PC-9 (cell line): ENCODE results near the gene SLC2A2. TPM values are rescaled to one million over a fixed set of nuclear protein-coding genes. Genes with fewer than 3 reads are reported as not detected.
A peak's percentile ranks its signal among the peaks of the same experiment; 100 is the strongest.

Experiments used
- BruUV-seq: library from RNA; stranded (reverse); fragments of 400-500 nt; replicated peaks from 2 replicates; lab custom pipeline; 2021; lab: Mats Ljungman, UMichigan
- CTCF ChIA-PET: fragments of 300-600 bp; sonication (Branson Sonifier 250); formaldehyde crosslinking; loops from one replicate; lab custom pipeline; 2022; ENCODE audit warnings: antibody characterized with exemption; lab: Charles Lee
- POLR2A ChIA-PET: fragments of 300-600 bp; sonication (Branson Sonifier 250); formaldehyde crosslinking; loops from one replicate; lab custom pipeline; 2022; ENCODE audit warnings: antibody characterized with exemption; ENCODE audit not compliant: unreplicated experiment; lab: Charles Lee
- DNase-seq, 2 experiments: peaks; one replicate each; pipeline versions ENCODE4 v3.0.0 to v3.0.0-alpha.2; 2015 to 2022; ENCODE audit warnings: mixed read lengths in 1 of 2
- H2AFZ ChIP-seq: fragments of 200-600 bp; sonication (generic); 2 replicates; pipeline ENCODE4 v1.8.1; 2017; ENCODE audit warnings: antibody characterized with exemption
- H3F3A ChIP-seq: fragments of 200-600 bp; sonication (generic); 2 replicates; pipeline ENCODE4 v1.8.1; 2017; ENCODE audit warnings: antibody characterized with exemption, mild to moderate bottlenecking, low read depth; ENCODE audit not compliant: insufficient read depth
- H3K27ac ChIP-seq: fragments of 200-600 bp; sonication (generic); 2 replicates; pipeline ENCODE4 v1.6.1; 2016; ENCODE audit warnings: mixed run types
- H3K27me3 ChIP-seq: fragments of 200-600 bp; sonication (generic); 2 replicates; pipeline ENCODE4 v1.6.1; 2016; ENCODE audit warnings: low read depth, mixed run types; ENCODE audit not compliant: insufficient read depth
- H3K36me3 ChIP-seq: fragments of 200-600 bp; sonication (generic); 2 replicates; pipeline ENCODE4 v1.6.1; 2016; ENCODE audit warnings: low read depth, mixed run types
- H3K4me1 ChIP-seq: fragments of 200-600 bp; sonication (generic); replicated peaks from 2 replicates; pipeline ENCODE4 v1.6.1; 2016; ENCODE audit warnings: mixed run types; ENCODE audit not compliant: insufficient read depth
- H3K4me2 ChIP-seq: fragments of 200-600 bp; sonication (generic); 2 replicates; pipeline ENCODE4 v1.6.1; 2017; ENCODE audit warnings: mixed run types
- H3K4me3 ChIP-seq: fragments of 200-600 bp; sonication (generic); 2 replicates; pipeline ENCODE4 v1.6.1; 2016; ENCODE audit warnings: mixed run types
- H3K79me2 ChIP-seq: fragments of 200-600 bp; sonication (generic); 2 replicates; pipeline ENCODE4 v1.6.1; 2017; ENCODE audit warnings: low read depth, mixed run types
- H3K9me2 ChIP-seq: fragments of 200-600 bp; sonication (generic); 2 replicates; pipeline ENCODE4 v1.8.1; 2017; ENCODE audit warnings: mild to moderate bottlenecking; ENCODE audit not compliant: insufficient read depth
- H3K9me3 ChIP-seq: fragments of 200-600 bp; sonication (generic); 2 replicates; pipeline ENCODE4 v1.8.1; 2016; ENCODE audit warnings: low read depth; ENCODE audit not compliant: insufficient read depth
- H4K20me1 ChIP-seq: fragments of 200-600 bp; sonication (generic); 2 replicates; pipeline ENCODE4 v1.8.1; 2017; ENCODE audit not compliant: insufficient read depth
- EZH2 ChIP-seq: fragments of 200-600 bp; sonication (generic); IDR thresholded peaks from 2 replicates; pipeline ENCODE4 v1.8.0; 2017; ENCODE audit warnings: antibody characterized with exemption, low read depth
- intact Hi-C: fragments of 100-400 bp; cut with micrococcal nuclease; formaldehyde crosslinking; loops from one replicate; pipeline ENCODE4 v1.10.0; 2022; ENCODE audit not compliant: unreplicated experiment
- total RNA-seq: library from RNA; stranded (reverse); gene quantifications from 2 replicates; pipeline ENCODE4 v1.2.3, GENCODE V29; 2021
- TF ChIP-seq, protein P1 (sequence below): fragments of 200-600 bp; sonication (generic); conservative IDR thresholded peaks from 2 replicates; pipeline ENCODE4 v1.6.1; 2017; ENCODE audit warnings: mixed run types, antibody characterized with exemption, mild to moderate bottlenecking, moderate library complexity

The SLC2A2 gene
- total RNA-seq, 1 experiment from 2014 or later: not detected

DNA sequence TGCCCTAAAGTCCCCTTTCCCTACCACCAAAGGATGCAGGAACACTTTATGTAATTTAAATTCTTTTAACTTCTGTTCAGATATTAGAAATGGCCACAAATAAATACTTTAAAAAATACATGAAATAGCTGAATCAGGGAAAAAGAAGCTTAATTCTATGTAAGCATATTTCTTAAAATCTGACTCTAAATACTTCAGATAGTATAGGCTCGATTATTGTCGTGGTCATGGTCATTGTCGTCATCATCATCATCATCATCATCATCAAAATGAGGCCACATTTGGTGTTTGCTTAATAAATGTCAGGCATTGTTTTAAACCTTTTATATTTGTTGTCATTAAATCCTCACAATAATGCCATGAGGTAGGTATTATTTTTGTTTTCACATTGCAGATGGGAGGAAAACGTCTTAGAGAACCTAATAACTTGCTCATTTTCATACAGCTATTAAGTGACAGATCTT, 14.6 kb downstream of the SLC2A2 start:
- Histone ChIP-seq H3F3A (no peaks in the 10 kb centered on the region), H3K27ac (no peak overlapping the region), H3K36me3 (no peaks in the 10 kb centered on the region), H3K79me2 (no peaks in the 10 kb centered on the region), H4K20me1 (no peaks in the 10 kb centered on the region), H3K9me2 (no peaks in the 10 kb centered on the region; the same call in 1 of the 2 replicates), H3K4me2 (no peak overlapping the region), H3K4me1 (no peaks in the 10 kb centered on the region), H3K27me3 (no peaks in the 10 kb centered on the region), H3K9me3 (no peaks in the 10 kb centered on the region), H3K4me3 (no peak overlapping the region), H2AFZ (no peak overlapping the region)
- TF ChIP-seq EZH2: no peak
- TF ChIP-seq, protein P1, sequence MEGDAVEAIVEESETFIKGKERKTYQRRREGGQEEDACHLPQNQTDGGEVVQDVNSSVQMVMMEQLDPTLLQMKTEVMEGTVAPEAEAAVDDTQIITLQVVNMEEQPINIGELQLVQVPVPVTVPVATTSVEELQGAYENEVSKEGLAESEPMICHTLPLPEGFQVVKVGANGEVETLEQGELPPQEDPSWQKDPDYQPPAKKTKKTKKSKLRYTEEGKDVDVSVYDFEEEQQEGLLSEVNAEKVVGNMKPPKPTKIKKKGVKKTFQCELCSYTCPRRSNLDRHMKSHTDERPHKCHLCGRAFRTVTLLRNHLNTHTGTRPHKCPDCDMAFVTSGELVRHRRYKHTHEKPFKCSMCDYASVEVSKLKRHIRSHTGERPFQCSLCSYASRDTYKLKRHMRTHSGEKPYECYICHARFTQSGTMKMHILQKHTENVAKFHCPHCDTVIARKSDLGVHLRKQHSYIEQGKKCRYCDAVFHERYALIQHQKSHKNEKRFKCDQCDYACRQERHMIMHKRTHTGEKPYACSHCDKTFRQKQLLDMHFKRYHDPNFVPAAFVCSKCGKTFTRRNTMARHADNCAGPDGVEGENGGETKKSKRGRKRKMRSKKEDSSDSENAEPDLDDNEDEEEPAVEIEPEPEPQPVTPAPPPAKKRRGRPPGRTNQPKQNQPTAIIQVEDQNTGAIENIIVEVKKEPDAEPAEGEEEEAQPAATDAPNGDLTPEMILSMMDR: no peak
- BruUV-seq: no TSS peak
- no peak for DNase-seq
- ChIA-PET CTCF (no interaction called here), POLR2A (no interaction called here)
- intact Hi-C loops: no loop called here

DNA sequence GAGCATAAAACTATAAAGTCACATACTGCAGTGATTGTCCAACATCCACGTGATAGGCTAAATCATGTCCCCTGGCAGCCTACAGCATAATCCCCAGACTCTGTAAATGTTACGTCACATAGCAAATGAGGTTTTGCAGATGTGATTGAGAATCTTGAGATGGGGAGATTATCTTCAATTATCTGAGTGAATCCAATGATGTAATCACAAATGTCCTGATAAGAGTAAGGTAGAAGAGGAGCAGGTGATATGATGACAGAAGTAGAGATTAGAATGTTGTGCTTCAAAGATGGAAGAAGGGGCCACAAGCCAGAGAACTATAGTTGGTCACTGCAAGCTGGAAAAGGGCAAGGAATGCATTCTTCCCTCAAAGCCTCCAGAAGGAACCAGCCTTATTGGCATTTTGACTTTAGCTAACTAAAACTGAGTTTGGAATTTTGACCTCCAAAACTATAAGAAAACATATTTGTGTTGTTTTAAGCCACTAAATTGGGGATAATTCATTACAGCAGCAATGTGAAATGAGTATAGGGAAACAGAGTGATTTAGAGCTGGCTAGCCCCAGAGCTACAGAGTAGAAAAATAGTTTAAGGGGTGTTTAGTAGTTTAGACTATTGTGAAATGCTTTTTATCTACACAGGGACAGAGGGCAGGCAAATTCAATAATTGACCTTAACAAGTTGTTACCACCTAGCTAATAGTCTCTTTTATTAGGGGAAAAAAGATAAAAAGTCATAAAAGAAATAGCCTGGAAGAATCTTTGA, 15.2 kb downstream of the SLC2A2 start:
- H3K9me3 ChIP-seq: no peaks in the 10 kb centered on the region; the same call in 1 of the 2 replicates
- H3K27me3 ChIP-seq: no peaks in the 10 kb centered on the region
- DNase-seq: no peak
- POLR2A ChIA-PET: no interaction called here
- H3K79me2 ChIP-seq: no peaks in the 10 kb centered on the region
- no peaks in the 10 kb centered on the region for H3K4me1 ChIP-seq
- no peaks in the 10 kb centered on the region; the same call in 1 of the 2 replicates for H3K9me2 ChIP-seq
- CTCF ChIA-PET: no interaction called here
- no peak overlapping the region for H3K4me3 ChIP-seq
- H3K27ac ChIP-seq: no peak overlapping the region
- H3F3A ChIP-seq: no peaks in the 10 kb centered on the region
- no peak overlapping the region for H2AFZ ChIP-seq
- BruUV-seq: no TSS peak
- H3K4me2 ChIP-seq: no peak overlapping the region
- intact Hi-C loops: no loop called here
- H3K36me3 ChIP-seq: no peaks in the 10 kb centered on the region
- no peaks in the 10 kb centered on the region for H4K20me1 ChIP-seq
- no peak for TF ChIP-seq EZH2
- TF ChIP-seq, protein P1: no peak

DNA sequence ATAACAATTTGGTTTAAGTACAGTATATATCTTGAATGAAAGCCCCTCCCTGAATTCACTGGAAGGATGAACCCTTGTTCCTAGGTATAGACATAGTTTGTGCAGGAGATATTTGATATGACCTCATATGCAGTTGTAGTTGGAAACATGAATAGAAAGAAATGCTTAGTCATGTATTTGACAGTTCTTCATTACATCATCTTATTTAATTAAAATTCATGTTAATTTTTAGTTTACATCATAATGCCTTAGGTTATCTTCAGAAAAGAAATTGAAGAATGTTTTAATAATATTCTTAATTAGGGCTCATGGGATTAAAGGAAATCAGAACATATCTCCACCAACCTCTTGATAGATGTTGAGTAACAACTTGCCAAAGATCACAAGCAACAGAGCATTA, 19.2 kb downstream of the SLC2A2 start:
- ChIA-PET POLR2A (no interaction called here), CTCF (no interaction called here)
- Histone ChIP-seq H4K20me1 (no peaks in the 10 kb centered on the region), H3K27me3 (no peaks in the 10 kb centered on the region), H3K4me1 (peaks cover 7% of the 10 kb centered on the region), H2AFZ (0 out of 2 replicates have a peak overlapping the region, but pooled peaks have one; percentile 13), H3K36me3 (no peaks in the 10 kb centered on the region), H3K4me2 (no peak overlapping the region), H3K79me2 (no peaks in the 10 kb centered on the region), H3K4me3 (no peak overlapping the region), H3K9me2 (no peaks in the 10 kb centered on the region), H3F3A (peaks cover 1% of the 10 kb centered on the region; the same call in 1 of the 2 replicates), H3K9me3 (no peaks in the 10 kb centered on the region; the same call in 1 of the 2 replicates), H3K27ac (no peak overlapping the region)
- TF ChIP-seq, protein P1: no peak
- TF ChIP-seq EZH2: no peak
- BruUV-seq: no TSS peak
- intact Hi-C loops: no loop called here
- DNase-seq: no peak
